Peyer's patch (tissue), 4 donors: ENCODE data around the gene CCL18. TPM values are rescaled to one million over a fixed set of nuclear protein-coding genes. Genes with fewer than 3 reads are reported as not detected.
A peak's percentile ranks its signal among the peaks of the same experiment; 100 is the strongest.

Experiments used
- DNase-seq, 3 donors: peaks; one replicate each; pipeline ENCODE4 v3.0.0-alpha.2; 2017 to 2019
- H3K27ac ChIP-seq, 4 donors: fragments of 200-600 bp; sonication (generic); one replicate each; pipeline ENCODE4 v1.5.1; 2016 to 2019
- H3K27me3 ChIP-seq, 2 donors: fragments of 200-600 bp; sonication (generic); one replicate each; pipeline ENCODE4 v1.5.1; 2019
- H3K36me3 ChIP-seq, 3 donors: fragments of 200-600 bp; sonication (generic); one replicate each; pipeline ENCODE4 v1.5.1; 2016 to 2019
- H3K4me1 ChIP-seq, 4 donors: fragments of 200-600 bp; sonication (generic); one replicate each; pipeline ENCODE4 v1.5.1; 2016 to 2019
- H3K4me3 ChIP-seq, 4 donors: fragments of 200-600 bp; sonication (generic); 1 replicate in 3 of 4; 2 replicates in 1 of 4; pipeline ENCODE4 v1.5.1; 2016 to 2019; ENCODE audit warnings: mild to moderate bottlenecking in 1 of 4
- H3K9me3 ChIP-seq, 4 donors: fragments of 200-600 bp; sonication (generic); one replicate each; pipeline ENCODE4 v1.5.1; 2016 to 2019; ENCODE audit warnings: mild to moderate bottlenecking in 1 of 4
- POLR2A ChIP-seq, 2 donors: fragments of 450-650 bp; IDR thresholded peaks; one replicate each; pipeline ENCODE4 v1.5.1; 2017; ENCODE audit warnings: antibody characterized with exemption in 2 of 2, mild to moderate bottlenecking in 2 of 2, moderate library complexity in 2 of 2
- total RNA-seq, 4 donors: library from RNA; depleted of rRNA; stranded (reverse); fragments of >200 nt; gene quantifications; one replicate each; pipeline ENCODE4 v1.1.0, GENCODE V29; 2016
- TF ChIP-seq, protein P1 (sequence below), 6 experiments: fragments of 450-650 bp in 4 of 6; fragments of 200-600 bp in 2 of 6; sonication (generic) in 1 of 6; IDR thresholded peaks; one replicate each; pipeline ENCODE4 v1.5.1; 2017 to 2019; ENCODE audit warnings: antibody characterized with exemption in 6 of 6, mild to moderate bottlenecking in 3 of 6, moderate library complexity in 1 of 6

CCL18 gene
- total RNA-seq, 4 donors from 2014 or later: 3.3 to 3.9 TPM; not detected in 2

DNA sequence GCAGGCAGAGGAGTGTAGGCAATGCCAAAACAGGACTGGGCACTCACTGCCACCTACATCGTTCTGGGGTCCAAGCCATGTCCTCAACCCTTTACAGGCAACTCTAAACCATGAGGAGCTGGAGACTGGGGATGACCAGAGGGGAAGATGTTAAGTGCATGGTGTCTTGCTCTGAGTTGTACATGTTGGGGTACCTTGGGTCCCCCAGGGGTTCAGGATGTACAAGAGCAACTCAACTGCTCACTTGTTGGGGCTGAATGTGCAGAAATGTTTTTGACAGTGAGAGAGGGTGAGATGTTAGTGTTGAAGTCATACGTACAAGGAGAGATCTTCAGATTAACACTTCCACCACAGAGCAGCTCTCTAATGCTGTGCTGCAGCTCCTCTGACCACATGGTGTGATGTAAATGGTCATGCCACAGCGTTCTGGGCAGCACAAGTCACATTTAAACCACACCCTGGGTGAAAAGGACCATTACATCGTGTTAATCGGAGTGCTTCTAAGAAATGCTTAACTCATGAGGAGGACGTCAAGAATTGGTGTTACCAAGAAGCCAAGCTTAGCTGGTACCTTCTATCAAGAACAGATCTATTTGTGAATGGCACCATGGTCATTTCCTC, 2.4 kb downstream of the CCL18 start:
- Histone ChIP-seq H3K4me3 (no peak overlapping the region), H3K36me3 (no peaks in the 10 kb centered on the region), H3K27ac (peak overlapping the region in 1 of 4 donors; percentile 39), H3K4me1 (no peaks in the 10 kb centered on the region), H3K27me3 (no peaks in the 10 kb centered on the region), H3K9me3 (no peaks in the 10 kb centered on the region)
- no peak for DNase-seq
- no peak for TF ChIP-seq POLR2A (IDR thresholded peaks at IDR 0.05)
- TF ChIP-seq, protein P1, sequence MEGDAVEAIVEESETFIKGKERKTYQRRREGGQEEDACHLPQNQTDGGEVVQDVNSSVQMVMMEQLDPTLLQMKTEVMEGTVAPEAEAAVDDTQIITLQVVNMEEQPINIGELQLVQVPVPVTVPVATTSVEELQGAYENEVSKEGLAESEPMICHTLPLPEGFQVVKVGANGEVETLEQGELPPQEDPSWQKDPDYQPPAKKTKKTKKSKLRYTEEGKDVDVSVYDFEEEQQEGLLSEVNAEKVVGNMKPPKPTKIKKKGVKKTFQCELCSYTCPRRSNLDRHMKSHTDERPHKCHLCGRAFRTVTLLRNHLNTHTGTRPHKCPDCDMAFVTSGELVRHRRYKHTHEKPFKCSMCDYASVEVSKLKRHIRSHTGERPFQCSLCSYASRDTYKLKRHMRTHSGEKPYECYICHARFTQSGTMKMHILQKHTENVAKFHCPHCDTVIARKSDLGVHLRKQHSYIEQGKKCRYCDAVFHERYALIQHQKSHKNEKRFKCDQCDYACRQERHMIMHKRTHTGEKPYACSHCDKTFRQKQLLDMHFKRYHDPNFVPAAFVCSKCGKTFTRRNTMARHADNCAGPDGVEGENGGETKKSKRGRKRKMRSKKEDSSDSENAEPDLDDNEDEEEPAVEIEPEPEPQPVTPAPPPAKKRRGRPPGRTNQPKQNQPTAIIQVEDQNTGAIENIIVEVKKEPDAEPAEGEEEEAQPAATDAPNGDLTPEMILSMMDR (IDR thresholded peaks at IDR 0.05): no peak

DNA sequence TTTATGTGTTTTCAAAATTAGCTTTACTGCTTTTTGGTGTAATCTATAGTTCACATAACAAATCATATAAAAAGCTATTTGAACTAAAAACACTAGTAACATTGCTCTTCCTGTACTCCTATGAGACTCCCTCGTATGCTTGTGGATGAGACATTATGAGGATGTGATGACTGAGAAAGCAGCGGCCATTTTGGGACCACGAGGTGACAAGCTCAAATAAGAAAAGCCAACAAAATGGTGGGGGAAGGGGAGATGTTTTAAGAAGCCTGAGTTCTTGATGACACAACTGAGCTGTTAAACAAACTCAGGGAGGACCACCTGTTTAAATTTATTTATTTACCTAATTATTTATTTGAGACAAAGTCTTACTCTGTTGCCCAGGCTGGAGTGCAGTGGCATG, 4.5 kb downstream of the CCL18 start:
- H3K9me3 ChIP-seq: no peaks in the 10 kb centered on the region
- no peak for DNase-seq
- TF ChIP-seq, protein P1 (IDR thresholded peaks at IDR 0.05): no peak
- TF ChIP-seq POLR2A (IDR thresholded peaks at IDR 0.05): no peak

DNA sequence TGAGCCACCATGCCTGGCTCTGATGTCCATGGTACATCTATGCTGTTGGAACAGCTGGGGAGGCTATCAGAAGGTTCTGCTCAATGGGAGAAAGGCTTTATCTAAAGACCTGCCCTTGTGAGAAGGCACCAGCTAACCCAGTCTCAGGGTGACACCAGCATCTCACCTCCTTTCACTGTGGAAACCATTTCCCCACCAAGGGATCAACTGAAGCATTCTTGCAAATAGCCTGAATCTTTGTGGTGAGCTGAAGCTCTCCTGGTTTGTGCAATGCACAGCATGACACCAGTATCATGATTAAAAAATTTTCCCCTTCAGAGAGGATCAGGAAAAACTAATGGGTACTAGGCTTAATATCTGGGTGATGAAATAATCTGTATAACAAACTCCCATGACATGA, 5.1 kb downstream of the CCL18 start:
- no peaks in the 10 kb centered on the region for H3K27me3 ChIP-seq
- no peaks in the 10 kb centered on the region for H3K9me3 ChIP-seq

More for the DNA sequence above, 4.5 kb downstream of the CCL18 start:
- H3K4me1 ChIP-seq: no peaks in the 10 kb centered on the region
- no peaks in the 10 kb centered on the region for H3K27me3 ChIP-seq
- H3K36me3 ChIP-seq: no peaks in the 10 kb centered on the region
- H3K27ac ChIP-seq: no peak overlapping the region
- no peak overlapping the region for H3K4me3 ChIP-seq

DNA sequence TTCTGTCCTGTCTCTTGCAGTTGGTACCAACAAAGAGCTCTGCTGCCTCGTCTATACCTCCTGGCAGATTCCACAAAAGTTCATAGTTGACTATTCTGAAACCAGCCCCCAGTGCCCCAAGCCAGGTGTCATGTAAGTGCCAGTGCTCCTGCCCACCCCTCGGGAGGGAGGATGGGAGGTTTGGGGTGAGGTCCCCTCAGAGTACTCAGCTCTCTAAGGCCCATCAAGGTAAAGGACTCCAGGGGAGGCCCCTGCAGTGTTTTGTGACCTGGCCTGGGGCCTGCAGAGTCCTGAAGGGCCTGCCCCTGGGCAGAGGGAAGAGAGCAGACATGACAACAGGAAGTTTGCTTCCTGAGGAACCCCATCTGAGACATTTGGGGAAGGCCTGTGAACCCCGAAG, 6.4 kb downstream of the CCL18 start:
- no peak for DNase-seq
- no peak for TF ChIP-seq POLR2A (IDR thresholded peaks at IDR 0.05)
- TF ChIP-seq, protein P1 (IDR thresholded peaks at IDR 0.05): no peak

More for the DNA sequence above, 5.1 kb downstream of the CCL18 start:
- TF ChIP-seq POLR2A (IDR thresholded peaks at IDR 0.05): no peak
- TF ChIP-seq, protein P1 (IDR thresholded peaks at IDR 0.05): no peak
- DNase-seq: no peak
- no peaks in the 10 kb centered on the region for H3K4me1 ChIP-seq
- no peak overlapping the region for H3K27ac ChIP-seq
- no peaks in the 10 kb centered on the region for H3K36me3 ChIP-seq
- no peak overlapping the region for H3K4me3 ChIP-seq

DNA sequence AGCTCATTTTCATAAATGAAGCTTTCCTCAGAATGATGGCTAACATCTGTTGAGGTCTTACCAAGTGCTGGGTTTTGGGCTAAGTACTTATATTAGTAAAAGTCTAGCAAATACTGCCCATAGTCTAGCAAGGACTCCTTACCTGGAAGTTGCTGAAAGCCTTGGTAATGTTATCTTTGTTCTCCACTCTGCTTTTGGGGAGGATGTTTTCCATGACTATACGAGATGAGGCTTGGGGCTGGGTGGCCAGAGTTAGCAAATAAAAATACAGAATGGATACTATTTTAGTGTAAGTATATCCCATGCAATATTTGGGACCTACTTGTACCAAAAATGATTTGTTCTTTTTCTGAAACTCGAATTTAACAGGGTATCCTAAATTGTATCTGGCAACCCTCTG, 7.7 kb downstream of the CCL18 start:
- no peak overlapping the region for H3K4me3 ChIP-seq
- H3K4me1 ChIP-seq: no peaks in the 10 kb centered on the region
- no peak overlapping the region for H3K27ac ChIP-seq
- H3K36me3 ChIP-seq: no peaks in the 10 kb centered on the region
- TF ChIP-seq, protein P1 (IDR thresholded peaks at IDR 0.05): no peak
- no peak for TF ChIP-seq POLR2A (IDR thresholded peaks at IDR 0.05)
- H3K9me3 ChIP-seq: no peaks in the 10 kb centered on the region
- DNase-seq: no peak
- no peaks in the 10 kb centered on the region for H3K27me3 ChIP-seq

More for the DNA sequence above, 6.4 kb downstream of the CCL18 start:
- Histone ChIP-seq H3K27me3 (no peaks in the 10 kb centered on the region), H3K36me3 (no peaks in the 10 kb centered on the region), H3K27ac (no peak overlapping the region), H3K9me3 (no peaks in the 10 kb centered on the region), H3K4me1 (no peaks in the 10 kb centered on the region), H3K4me3 (no peak overlapping the region)
